Stimulated activated CD4-positive, alpha-beta T cell treated with anti-CD3 and anti-CD28 coated beads, TNF-alpha, amount 100 ng/mL, for 1 hour (primary cell): ENCODE measurements around the gene GLUL.

Source experiments
- DNase-seq, 3 donors: peaks; one replicate each; pipeline ENCODE4 v3.0.0-alpha.2; 2020; ENCODE audit warnings: low read depth in 3 of 3, low spot score in 1 of 3

GLUL gene

DNA sequence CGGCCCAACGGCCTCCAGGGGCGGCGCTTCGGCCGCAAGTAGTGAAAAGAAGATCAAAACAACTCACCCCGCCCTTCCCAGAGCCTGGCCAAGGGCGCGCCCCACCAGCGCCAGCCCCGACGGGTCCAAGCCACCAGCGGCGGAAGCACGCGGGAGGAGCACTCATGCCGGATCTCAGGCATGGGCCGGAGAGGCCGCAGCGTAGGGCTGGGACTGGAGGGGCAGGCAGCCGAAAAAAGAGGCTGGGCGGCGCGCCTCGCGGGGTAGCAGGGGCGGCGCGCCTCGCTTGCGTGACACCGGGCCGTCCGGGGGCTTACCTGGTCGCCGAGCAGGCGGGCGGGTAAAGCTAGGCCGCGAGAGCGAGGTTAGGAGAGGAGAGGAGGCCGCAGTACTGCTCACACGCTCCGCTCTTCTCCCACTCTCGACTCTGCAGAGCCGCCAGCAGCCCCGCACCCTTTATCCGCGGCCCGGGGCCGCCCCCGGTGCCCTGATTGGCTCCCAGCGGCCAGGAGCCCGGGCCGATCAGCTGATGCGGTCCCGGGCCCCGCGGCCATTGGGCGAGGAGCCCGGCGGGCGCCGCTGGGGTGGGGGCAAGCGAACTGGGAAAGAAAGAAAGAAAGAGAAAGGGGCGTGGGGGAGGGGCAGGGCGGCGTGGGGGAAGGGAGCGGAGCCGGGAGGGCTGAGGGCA lies at the start of gene GLUL:
Gene GLUL, minus strand, starts transcription at position 429 of the 688 bp plus-strand sequence. CDS start 3,053 bp downstream, outside the sequence.
- DNase-seq = peak; percentile 22 to 56 (median 35)

DNA sequence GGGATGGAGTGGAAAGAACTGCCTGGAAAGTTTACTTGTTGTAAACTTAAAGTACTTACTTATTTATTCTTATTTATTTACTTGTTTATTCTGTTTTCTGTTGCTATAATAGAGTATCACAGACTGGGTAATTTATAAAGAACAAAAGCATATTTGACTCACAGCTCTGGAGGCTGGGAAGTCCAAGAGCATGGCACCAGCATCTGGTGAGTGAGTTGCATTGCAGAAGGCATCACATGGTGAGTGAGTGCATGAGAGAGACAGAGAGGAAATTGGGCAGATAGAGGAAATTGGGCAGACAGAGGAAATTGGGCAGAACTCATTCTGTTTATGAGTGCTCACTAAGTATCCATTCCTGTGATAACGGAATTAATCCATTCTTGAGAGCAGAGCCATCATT lies 46.7 kb upstream of the GLUL start:
- no peak for DNase-seq

DNA sequence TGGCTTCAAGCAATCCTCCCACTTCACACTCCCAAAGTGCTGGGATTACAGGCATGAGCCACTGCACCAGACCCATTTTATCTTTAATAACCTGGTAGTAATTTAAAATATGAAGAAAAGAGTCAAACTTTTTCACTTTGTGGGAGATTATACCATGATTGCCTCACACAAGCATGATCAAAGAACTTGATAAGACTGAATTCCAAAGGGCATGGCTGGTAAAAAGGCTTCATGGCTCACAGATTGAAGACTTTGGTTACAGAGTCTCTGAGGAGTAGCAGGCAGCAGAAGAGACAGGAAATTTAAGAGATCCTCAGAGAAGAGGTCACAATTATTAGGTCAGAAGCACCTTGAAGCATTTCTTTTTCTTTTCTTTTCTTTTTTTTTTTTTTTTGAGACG lies 42.0 kb upstream of the GLUL start:
- no peak for DNase-seq

DNA sequence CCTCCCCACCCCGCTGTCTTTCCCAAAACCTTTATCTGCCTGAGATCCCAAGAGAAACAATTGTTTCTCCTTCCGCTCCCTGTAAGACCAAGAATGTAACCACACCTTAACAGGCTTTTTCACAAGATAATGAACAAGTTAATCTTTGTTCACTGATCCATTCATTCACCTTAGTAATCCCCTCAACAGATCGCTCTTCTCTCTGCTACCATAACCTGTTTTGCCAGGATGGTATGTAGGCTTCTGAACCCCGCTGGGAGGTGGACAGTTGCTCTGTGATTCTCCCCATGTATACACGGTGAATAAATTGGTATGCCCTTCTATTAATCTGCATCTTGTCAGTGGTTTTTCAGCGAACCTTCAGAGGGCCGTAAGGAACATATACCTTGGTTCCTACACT lies 39.7 kb upstream of the GLUL start:
- DNase-seq = no peak

DNA sequence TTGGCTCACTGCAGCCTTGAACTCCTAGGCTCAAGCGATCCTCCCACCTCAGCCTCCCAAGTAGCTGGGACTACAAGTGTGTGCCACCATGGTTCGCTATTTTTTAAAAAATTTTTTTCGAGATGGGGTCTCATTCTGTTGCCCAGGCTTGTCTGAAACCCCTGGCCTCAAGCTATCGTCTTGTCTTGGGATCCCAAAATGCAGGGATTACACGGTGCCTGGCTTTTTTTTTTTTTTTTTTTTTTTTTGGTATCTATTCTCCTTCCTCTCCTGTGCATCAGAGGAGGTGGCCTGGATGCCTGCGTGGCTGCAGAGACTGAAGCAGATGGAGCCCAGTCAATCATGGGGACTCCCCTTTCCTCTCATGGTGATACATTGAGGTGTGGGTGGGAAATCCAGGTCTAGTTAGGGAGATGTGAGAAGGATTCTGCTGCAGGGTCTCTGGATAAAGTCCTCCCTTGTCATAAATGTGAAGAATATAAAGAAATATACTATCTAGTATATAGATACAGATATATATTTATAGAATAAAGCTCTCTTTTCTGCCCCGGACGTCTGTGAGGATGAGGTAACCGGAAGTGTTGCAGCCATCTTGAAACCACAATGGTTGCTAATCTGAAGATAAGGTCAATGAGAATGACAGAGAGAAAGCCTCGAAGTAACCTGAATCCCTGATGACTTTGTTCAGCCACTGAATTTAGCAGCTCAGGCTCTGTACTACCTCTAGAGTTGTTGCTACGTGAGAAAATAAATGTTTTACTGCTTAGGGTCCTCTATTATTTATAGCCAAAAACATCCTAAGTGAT lies 38.9 kb upstream of the GLUL start:
- DNase-seq = no peak

DNA sequence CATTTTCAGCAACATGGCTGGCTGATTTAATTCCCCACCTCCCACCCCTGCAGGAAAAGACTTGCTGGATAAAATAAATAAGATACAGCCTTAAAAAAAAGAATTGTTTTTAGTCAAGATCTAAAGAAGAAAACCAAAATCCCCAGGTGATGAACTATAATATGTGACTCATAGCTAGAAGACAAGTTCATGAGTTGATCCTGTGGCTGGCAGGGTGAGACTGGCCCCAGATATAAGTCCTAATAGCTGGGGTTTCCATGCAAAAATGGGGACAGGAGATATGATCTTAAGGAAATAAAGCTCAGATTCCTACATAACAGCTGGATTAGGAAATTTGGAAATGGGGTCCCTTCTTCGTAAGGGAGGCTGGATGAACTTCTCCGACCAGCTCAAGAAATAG lies 36.5 kb upstream of the GLUL start:
- DNase-seq = no peak

DNA sequence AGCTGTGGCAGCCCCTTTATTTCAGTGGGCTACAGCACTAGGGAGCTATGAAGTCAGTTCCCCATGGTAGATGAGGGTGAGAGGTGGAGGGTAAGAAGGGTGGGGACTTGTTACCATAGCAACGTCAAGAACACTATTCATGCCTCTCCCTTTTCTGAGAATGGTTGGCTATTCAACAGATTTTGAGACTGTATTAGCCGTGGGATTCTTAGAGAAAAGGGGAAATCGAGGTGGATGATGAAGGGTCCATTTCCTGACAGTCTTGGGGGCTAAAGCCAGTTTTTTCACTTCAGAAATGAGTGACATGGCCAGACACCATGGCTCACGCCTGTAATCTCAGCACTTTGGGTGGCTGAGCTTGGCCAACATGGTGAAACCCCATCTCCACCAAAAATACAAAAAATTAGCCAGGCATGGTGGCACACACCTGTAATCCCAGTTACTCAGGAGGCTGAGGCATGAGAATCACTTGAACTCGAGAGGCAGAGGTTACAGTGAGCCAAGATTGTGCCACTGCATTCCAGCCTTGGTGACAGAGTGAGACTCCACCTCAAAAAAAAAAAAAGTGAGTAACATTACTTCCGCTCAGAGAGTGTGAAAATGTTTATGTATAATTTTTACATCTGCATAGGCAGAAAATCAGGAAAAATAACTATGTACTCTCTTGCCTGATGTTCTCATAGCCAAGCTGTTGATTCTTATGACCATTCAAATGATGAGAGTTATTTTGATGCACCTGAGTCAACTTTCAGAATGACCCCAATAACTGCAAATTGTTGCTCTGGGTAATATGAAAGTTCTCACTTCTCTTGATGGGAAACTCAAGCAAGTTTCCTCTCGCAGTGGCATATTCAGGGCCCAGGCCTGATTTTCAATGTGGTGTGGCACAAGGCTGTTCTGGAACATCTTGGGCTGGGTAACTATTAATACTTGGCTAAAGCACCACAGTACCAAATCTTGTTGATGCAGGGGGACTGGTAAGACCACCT lies 35.1 kb upstream of the GLUL start:
- DNase-seq = no peak

DNA sequence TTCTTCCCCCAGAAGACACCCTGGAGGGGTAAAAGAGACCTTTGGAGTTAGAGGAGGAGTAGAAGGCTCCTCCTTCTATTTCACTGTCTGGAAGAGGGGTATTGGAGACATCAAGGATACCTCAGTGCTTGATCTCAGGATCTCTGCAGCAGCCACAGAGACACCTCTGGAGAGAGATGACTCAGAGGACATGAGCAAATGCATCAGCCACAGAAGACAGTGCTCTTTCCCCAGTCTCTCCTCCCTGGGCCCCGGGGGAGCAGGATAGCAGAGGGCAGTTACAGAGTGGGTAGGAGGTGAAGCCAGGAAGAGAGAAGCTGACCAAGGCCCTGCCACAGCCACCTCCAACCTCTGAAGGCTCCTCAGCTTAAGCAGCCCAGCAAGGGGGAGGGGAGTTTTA lies 24.2 kb upstream of the GLUL start:
- DNase-seq = no peak

DNA sequence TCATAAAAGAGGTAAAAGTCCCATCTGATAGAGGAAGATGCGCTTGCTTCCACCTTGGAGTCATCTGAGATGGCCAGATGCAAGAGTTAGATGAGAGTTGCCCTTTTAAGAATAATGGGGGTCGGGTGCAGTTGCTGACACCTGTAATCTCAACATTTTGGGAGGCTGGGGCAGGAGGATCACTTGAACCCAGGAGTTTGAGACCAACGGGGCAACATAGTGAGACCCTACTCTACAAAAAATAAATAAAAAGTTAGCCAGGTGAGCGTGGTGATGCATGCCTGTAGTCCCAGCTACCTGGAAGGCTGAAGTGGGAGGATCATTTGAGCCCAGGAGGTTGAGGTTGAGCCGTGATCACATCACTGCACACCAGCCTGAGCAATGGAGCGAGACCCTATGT lies 22.4 kb upstream of the GLUL start:
- DNase-seq = no peak

DNA sequence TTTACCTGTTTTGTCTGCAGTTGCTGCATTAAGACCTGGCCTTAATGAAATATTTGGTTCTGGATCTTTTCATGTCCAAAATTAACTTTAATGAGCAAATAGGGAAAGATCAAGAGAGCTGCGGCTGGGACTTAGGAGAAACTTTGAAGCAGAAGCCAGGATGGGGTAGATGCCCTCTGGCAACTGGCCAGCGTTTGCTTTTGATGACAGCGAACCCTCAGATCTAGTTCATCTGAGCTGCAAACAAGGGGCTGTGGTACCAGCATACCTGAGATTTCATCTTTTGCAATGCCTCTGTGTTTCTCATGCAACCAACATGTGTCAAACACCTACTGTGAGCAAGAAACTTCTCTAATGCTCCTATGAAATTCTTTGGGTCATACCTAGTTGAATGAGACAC lies 21.9 kb upstream of the GLUL start:
- DNase-seq = no peak

DNA sequence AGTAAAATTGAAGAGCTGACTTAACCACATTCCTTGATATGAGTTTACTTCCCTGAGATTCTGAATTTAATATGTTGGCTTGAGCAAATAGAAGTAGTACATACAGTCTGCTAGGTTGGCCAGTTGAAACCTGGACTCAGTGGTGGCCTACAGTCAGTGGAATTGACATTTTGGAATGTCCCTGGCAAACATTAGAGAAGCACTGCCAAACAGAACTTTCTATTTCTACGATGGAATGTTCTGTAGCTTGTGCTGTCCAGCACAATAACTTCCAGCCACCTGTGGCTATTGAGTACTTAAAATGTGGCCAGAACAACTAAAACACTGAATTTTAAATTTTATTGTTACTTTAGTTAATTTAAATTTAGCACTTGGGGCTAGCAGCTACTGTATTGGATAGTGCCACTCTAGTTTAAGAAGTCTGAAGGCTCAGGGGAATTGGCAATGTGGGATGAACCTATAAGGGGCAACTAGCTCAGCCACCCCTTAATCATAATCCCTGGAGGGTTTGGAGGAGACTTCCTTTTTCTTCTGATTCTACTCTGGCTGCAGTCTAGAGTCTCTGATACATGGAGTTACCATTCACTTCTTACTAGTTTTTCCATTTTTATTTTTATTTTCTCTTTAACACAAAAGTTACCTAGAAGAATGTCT lies 19.2 kb upstream of the GLUL start:
- DNase-seq = no peak

DNA sequence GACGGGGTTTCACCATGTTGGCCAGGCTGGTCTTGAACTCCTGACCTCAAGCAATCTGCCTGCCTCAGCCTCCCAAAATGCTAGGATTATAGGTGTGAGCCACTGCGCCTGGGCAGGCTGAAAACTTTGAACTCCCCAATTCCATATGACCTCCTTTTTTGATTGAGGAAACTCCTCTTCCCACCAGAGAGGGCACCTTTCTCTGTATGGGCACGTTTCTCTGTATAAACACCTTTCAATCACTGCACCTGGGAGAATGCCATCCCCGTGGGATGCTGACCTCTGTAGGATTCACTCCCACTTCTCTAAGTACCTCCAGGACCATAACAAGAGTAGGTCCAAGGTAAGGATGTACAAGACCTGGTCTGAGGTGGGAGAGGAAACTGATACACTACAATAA lies 18.5 kb upstream of the GLUL start:
- DNase-seq = no peak

DNA sequence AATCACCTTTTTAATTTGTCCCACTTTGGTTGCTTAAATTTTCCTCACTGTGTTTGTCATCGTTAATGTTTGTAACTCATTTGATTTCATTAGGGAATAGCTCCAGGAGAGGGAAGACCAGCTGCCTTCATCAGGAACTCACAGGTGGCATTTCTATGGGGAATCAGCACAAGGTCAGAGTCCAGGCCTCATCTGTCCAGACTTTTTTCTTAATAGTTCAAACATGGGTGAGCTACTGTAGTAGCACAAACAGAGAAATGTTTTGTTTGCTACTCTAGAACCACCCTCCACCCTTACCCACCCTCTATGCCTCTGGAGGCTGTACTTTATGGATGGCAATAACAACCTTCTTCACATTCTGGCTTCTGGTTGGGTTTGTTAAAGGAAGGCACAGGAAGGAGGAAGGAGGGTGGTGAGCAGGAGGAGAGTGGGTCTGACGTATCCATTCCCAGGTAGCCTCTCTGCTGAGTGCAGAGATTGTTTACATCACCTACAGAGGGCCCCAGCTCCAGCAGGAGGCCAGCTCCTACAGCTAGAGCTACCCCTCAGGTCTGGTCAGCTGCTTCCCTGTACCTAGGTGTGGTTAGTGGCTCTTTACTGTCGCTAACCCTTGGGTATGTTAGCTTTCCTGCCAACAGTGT lies 17.0 kb upstream of the GLUL start:
- no peak for DNase-seq

DNA sequence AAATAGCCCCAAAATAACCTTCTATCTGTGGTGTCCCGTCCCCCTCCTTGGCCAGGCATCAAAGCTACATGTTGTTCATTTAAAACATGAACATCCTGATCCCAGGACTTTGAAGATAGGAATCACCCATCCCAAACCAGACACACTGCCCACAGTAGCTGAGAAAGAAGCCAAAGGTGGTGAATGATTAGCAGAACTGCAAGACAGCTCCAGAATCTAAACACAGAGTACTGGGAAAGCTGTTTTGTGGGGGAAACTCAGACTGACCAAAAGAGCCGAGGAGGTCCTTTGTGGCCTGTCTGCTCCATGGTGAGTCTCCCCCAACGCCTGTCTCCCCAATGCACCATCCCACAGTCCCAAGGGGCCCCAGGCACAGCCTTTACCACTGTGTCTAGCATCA lies 16.1 kb upstream of the GLUL start:
- DNase-seq = no peak

DNA sequence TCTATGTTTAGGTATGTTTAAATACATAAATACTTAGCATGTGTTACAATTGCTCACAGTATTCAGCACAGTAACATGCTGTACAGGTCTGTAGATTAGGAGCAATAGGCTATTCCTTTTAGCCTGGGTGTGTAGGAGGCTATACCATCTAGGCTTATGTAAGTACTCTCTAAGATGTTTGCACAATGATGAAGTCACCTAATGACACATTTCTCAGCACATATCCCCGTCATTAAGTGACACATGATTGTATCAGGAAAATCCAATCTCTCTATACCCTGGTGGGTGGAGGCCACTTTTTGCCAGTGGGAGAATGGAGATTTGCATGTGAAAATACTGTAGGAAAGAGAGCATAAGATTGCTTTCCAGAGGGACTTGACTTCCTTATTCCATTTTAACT lies 14.4 kb upstream of the GLUL start:
- DNase-seq = no peak

DNA sequence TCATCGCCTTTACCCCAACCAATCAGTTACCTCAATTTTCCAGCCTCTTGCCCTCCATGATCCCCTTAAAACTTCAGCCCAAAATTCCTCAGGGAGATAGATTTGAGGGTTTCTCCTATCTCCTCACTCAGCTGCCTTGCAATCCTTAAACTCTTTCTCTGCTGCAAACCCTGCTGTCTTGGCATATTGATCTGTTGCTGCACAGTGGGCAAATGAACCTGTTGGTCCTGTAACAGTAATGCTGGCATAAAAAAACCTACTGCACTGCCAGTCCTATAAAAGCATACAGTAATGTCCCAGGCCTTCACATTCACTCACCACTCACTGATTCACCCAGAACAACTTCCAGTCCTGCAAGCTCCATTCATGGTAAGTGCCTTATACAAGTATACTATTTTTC lies 14.0 kb upstream of the GLUL start:
- DNase-seq = no peak

DNA sequence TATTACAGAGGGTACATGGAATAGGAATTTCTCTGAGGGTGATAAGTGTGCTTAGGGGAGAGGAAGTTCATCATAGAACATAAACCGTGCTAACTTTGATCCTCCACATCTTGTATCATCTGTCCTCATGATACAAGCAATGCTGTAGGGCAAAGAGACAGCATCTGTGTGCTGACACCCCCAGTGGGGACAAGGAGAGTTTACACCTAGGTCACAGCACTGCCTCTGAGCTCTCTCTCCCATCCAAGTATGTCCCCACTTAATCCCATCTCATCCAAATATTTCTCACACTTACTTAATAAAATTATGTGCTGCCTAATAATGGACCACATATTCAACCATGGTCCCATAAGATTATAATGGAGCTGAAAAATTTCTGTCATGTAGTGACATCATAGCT lies 13.2 kb upstream of the GLUL start:
- DNase-seq = no peak

DNA sequence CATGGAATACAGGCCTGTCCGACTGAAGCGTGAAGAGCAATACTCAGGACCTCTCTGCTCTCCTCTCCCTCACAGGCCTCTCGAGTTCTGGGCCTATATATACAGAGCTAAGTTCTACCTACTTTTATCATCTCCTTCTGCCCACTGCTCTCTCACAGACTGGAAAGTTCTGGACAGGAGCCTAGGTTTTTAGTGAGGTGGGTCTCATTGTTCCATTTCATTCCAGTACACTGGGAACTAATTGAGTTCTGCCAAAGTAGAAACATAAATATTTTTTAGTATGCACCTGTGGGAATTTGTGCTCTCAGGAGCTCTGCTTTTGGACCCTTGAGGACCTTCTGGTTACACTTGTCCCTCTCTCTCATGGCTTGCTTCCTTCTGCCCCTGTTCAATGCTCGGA lies 9.0 kb upstream of the GLUL start, which contains the start of gene TEDDM1:
Gene TEDDM1, minus strand, starts transcription at position 101 of the 400 bp plus-strand sequence. CDS start 182 bp downstream, outside the sequence.
- no peak for DNase-seq

DNA sequence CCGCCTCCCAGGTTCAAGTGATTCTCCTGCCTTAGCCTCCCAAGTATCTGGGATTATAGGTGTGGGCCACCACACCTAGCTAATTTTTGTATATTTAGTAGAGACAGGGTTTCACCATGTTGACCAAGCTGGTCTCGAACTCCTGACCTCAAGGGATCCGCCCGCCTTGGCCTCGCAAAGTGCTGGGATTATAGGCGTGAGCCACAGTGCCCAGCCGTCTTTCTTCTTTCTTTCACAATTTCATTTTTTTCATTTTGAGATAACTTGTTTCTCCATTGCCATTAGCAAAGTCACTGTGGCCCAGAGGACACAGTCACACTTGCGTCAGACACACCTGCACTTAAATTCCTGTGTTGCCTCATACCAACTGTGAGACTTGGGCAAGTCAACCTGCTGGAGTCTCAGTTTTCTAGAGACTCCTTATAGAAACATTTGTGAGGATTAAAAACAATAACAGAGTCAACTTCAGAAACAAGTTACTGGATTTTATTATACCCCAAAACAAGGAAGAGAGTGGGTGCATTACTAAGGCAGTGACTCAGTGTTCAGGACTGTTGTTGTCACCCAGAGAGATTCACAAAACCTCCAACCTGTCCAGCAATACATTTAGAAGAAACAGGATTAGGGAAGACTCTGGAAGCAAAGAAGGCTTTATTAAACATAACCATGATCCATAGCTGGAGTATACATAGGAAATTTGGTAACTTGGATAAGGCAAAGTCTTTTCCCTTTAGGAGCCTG lies 6.2 kb upstream of the GLUL start:
- DNase-seq = no peak

DNA sequence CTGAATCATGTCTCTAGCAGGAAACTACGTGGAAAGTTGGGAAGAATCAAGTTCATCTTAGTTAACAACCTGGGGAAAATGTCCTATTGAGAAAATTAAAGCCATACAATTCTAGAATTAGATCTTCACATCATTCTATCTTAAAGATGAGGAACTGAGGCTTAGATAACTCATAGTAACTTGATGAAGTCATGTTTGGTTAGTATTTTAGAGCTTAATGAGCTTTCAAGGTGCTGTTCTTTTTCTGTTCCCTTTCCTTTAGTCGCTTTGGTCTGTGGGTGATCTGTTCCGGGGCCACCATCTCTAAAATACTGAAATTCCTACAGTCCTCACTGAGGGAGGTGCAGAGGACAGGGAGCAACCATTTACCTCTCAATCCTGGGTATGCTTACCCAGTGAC lies 4.3 kb upstream of the GLUL start:
- no peak for DNase-seq
